ENCODE results near the gene PARVB. TPM values are rescaled to one million over a fixed set of nuclear protein-coding genes. Genes with fewer than 3 reads are reported as not detected.

The PARVB gene
- polyA plus RNA-seq, 1 donor (not counting 4 experiments of a cell fraction or from before 2014, with no cell fraction given) = 10.5 TPM

GRCh38 chr22:43980579-43980978 is 43.5 kb upstream of the PARVB start:
- H3K79me2 ChIP-seq (ENCODE audit: control insufficient read depth, insufficient read depth, low read length) = no peaks in the 10 kb centered on the region
- H3K4me3 ChIP-seq (ENCODE audit: control insufficient read depth in 2 of 3, extremely low read depth in 1 of 3, insufficient read depth in 2 of 3, low read depth in 1 of 3, low read length in 3 of 3) = no peak overlapping the region
- H3K27ac ChIP-seq (ENCODE audit: control insufficient read depth, insufficient read depth, low read length) = no peak overlapping the region
- no peak overlapping the region for H3K4me2 ChIP-seq (ENCODE audit: control insufficient read depth, extremely low read depth, insufficient read depth, low read depth, low read length)
- no peak for TF ChIP-seq CTCF (optimal IDR thresholded peaks at IDR 0.05 in 1 of 3, IDR thresholded peaks at IDR 0.05 in 1 of 3, conservative IDR thresholded peaks at IDR 0.05 in 1 of 3; ENCODE audit: extremely low read depth in 1 of 3, insufficient read depth in 2 of 3, low read length in 3 of 3)
- TF ChIP-seq EZH2 (IDR thresholded peaks at IDR 0.05; ENCODE audit: low read length) = no peak
- dilution Hi-C loops (cut with MboI; ENCODE audit: extremely low pct_ligation_motif_present, low sequenced_read_pairs) = no loop called here
- H3K9ac ChIP-seq (ENCODE audit: control insufficient read depth, extremely low read depth, insufficient read depth, low read length) = no peak overlapping the region
- DNase-seq (ENCODE audit: low read depth, low spot score) = no peak
- no peaks in the 10 kb centered on the region for H3K9me3 ChIP-seq (ENCODE audit: control insufficient read depth, low read depth, low read length)
- H3K9me1 ChIP-seq (ENCODE audit: control insufficient read depth, extremely low read depth, insufficient read depth, low read length) = no peaks in the 10 kb centered on the region
- H4K20me1 ChIP-seq (ENCODE audit: control insufficient read depth, extremely low read depth, insufficient read depth, low read length) = no peaks in the 10 kb centered on the region
- no peaks in the 10 kb centered on the region for H3K4me1 ChIP-seq (ENCODE audit: control insufficient read depth, extremely low read depth, insufficient read depth, low read length)
- FAIRE-seq = no peak
- no peak overlapping the region for H2AFZ ChIP-seq (ENCODE audit: control insufficient read depth, low read length)
- H3K27me3 ChIP-seq (ENCODE audit: control insufficient read depth, extremely low read depth, insufficient read depth, low read length) = no peaks in the 10 kb centered on the region
- H3K36me3 ChIP-seq (ENCODE audit: control insufficient read depth in 2 of 2, extremely low read depth in 1 of 2, insufficient read depth in 2 of 2, low read length in 2 of 2) = peaks cover 33 to 42% of the 10 kb centered on the region in 2 experiments

- no peak for FAIRE-seq
- H3K36me3 ChIP-seq (ENCODE audit: control insufficient read depth in 2 of 2, extremely low read depth in 1 of 2, insufficient read depth in 2 of 2, low read length in 2 of 2) = peaks cover 28 to 41% of the 10 kb centered on the region in 2 experiments
- no peak overlapping the region for H3K9ac ChIP-seq (ENCODE audit: control insufficient read depth, extremely low read depth, insufficient read depth, low read length)
- no peak overlapping the region for H3K4me2 ChIP-seq (ENCODE audit: control insufficient read depth, extremely low read depth, insufficient read depth, low read depth, low read length)
- TF ChIP-seq EZH2 (IDR thresholded peaks at IDR 0.05; ENCODE audit: low read length) = no peak
- TF ChIP-seq CTCF (optimal IDR thresholded peaks at IDR 0.05 in 1 of 3, IDR thresholded peaks at IDR 0.05 in 1 of 3, conservative IDR thresholded peaks at IDR 0.05 in 1 of 3; ENCODE audit: extremely low read depth in 1 of 3, insufficient read depth in 2 of 3, low read length in 3 of 3) = no peak
- dilution Hi-C loops (cut with MboI; ENCODE audit: extremely low pct_ligation_motif_present, low sequenced_read_pairs) = no loop called here
- H3K4me1 ChIP-seq (ENCODE audit: control insufficient read depth, extremely low read depth, insufficient read depth, low read length) = no peaks in the 10 kb centered on the region
- no peak overlapping the region for H3K4me3 ChIP-seq (ENCODE audit: control insufficient read depth in 2 of 3, extremely low read depth in 1 of 3, insufficient read depth in 2 of 3, low read depth in 1 of 3, low read length in 3 of 3)
- H2AFZ ChIP-seq (ENCODE audit: control insufficient read depth, low read length) = no peak overlapping the region
- H3K9me1 ChIP-seq (ENCODE audit: control insufficient read depth, extremely low read depth, insufficient read depth, low read length) = no peaks in the 10 kb centered on the region
- H3K27me3 ChIP-seq (ENCODE audit: control insufficient read depth, extremely low read depth, insufficient read depth, low read length) = no peaks in the 10 kb centered on the region
- no peaks in the 10 kb centered on the region for H4K20me1 ChIP-seq (ENCODE audit: control insufficient read depth, extremely low read depth, insufficient read depth, low read length)
- no peak overlapping the region for H3K27ac ChIP-seq (ENCODE audit: control insufficient read depth, insufficient read depth, low read length)
- no peaks in the 10 kb centered on the region for H3K79me2 ChIP-seq (ENCODE audit: control insufficient read depth, insufficient read depth, low read length)
- no peak for DNase-seq (ENCODE audit: low read depth, low spot score)
- H3K9me3 ChIP-seq (ENCODE audit: control insufficient read depth, low read depth, low read length) = no peaks in the 10 kb centered on the region
Observed at GRCh38 chr22:43980996-43981395, 43.1 kb upstream of the PARVB start.
